Esophagus muscularis mucosa (tissue), 3 donors: ENCODE data around the gene FOXE1.

ENCODE experiments used
- POLR2A ChIP-seq: fragments of 450-650 bp; IDR thresholded peaks from one replicate; pipeline ENCODE4 v1.6.1; 2017; ENCODE audit warnings: antibody characterized with exemption, moderate library complexity, mild to moderate bottlenecking, low read depth
- TF ChIP-seq, protein P1 (sequence below), 3 experiments: fragments of 200-600 bp in 2 of 3; fragments of 450-650 bp in 1 of 3; sonication (generic) in 2 of 3; IDR thresholded peaks; one replicate each; pipeline ENCODE4 v1.5.1; 2017 to 2019; ENCODE audit warnings: antibody characterized with exemption in 3 of 3, mild to moderate bottlenecking in 2 of 3, moderate library complexity in 1 of 3

DNA sequence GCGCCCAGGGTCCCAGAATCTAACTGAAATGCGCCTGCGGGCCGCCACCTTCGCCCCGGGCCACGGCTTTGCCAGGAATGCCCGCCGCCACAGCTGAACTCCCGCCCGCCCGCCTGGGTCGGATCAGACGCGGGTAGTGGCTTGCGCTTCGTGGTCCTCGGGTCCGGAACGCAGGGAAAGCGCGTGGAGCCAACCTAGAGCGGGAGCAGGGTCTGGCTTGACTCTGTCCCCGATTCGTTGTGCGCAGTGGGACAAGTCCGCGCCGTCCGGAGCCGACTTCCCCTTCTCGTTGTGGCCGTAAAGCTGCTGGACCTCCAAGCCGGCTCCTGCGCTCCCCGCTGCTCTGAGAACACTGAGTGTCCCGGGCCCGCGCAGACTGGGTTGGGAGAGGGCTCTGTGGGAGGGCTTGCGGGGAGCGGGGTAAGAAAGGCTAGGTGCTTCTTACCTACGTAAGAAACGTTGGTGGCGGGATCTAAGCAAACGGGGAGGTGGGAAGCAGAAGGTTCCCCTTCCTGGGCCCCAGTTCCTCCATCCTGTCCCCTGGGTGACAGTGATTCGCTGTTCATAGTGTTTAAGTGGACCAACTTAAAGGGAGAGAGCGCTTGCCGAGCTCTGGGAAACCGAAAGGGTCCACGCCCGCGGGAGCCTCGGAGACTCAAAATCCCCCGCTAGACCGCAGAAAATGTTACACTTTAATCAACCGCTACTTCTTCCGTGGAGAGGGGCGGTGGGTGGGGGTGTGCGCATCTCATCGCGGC is 4.4 kb upstream of the FOXE1 start:
- TF ChIP-seq, protein P1, sequence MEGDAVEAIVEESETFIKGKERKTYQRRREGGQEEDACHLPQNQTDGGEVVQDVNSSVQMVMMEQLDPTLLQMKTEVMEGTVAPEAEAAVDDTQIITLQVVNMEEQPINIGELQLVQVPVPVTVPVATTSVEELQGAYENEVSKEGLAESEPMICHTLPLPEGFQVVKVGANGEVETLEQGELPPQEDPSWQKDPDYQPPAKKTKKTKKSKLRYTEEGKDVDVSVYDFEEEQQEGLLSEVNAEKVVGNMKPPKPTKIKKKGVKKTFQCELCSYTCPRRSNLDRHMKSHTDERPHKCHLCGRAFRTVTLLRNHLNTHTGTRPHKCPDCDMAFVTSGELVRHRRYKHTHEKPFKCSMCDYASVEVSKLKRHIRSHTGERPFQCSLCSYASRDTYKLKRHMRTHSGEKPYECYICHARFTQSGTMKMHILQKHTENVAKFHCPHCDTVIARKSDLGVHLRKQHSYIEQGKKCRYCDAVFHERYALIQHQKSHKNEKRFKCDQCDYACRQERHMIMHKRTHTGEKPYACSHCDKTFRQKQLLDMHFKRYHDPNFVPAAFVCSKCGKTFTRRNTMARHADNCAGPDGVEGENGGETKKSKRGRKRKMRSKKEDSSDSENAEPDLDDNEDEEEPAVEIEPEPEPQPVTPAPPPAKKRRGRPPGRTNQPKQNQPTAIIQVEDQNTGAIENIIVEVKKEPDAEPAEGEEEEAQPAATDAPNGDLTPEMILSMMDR (IDR thresholded peaks at IDR 0.05): no peak
- TF ChIP-seq POLR2A: no peak
